BJ (cell line): ENCODE results near the gene NTMT1. TPM values are rescaled to one million over a fixed set of nuclear protein-coding genes. Genes with fewer than 3 reads are reported as not detected.

Experiments used
- CTCF ChIA-PET: fragments of 350-600 bp; formaldehyde crosslinking; extraction: SDS; loops from one replicate; lab custom pipeline; 2021; ENCODE audit warnings: antibody characterized with exemption, inconsistent platforms; lab: Yijun Ruan, JAX
- POLR2A ChIA-PET: fragments of 300-600 bp; sonication (Branson Sonifier 250); formaldehyde crosslinking; extraction: SDS; loops from one replicate; lab custom pipeline; 2021; ENCODE audit warnings: antibody characterized with exemption; lab: Charles Lee
- DNase-seq: peaks from one replicate; pipeline ENCODE4 v3.0.0-alpha.2; 2011; ENCODE audit warnings: low read depth
- H3K27me3 ChIP-seq: 2 replicates; pipeline ENCODE4 v1.6.0; 2011; ENCODE audit warnings: low read length; ENCODE audit not compliant: control insufficient read depth, insufficient read depth
- H3K36me3 ChIP-seq: 2 replicates; pipeline ENCODE4 v1.5.1; 2011; ENCODE audit warnings: low read length; ENCODE audit not compliant: control insufficient read depth, insufficient read depth
- H3K4me3 ChIP-seq: 2 replicates; pipeline ENCODE4 v1.5.1; 2011; ENCODE audit warnings: low read depth, mild to moderate bottlenecking, control low read depth, low read length
- CTCF ChIP-seq: IDR thresholded peaks from 2 replicates; pipeline ENCODE4 v1.5.1; 2011; ENCODE audit warnings: low read depth, mild to moderate bottlenecking, control low read depth, inconsistent platforms, low read length, moderate library complexity; ENCODE audit not compliant: insufficient read depth
- polyA plus RNA-seq: library from polyadenylated mRNA; depleted of rRNA; stranded (reverse); fragments of >200 nt; gene quantifications from 2 replicates; pipeline ENCODE4 v1.2.3, GENCODE V29; 2011

The NTMT1 gene
- polyA plus RNA-seq, 1 experiment = 96.3 TPM

GRCh38 chr9:129671065-129671464 is 45.1 kb downstream of the NTMT1 start:
- POLR2A ChIA-PET = no interaction called here
- DNase-seq = no peak
- CTCF ChIA-PET = interaction anchor here (0.6 to 1.4 kb wide), 2 partner anchors 26 to 67 kb away, joined by 3 to 6 read pairs; no protein-coding TSS in a partner anchor
- Histone ChIP-seq H3K27me3 (no peaks in the 10 kb centered on the region), H3K36me3 (peaks cover 5% of the 10 kb centered on the region), H3K4me3 (no peak overlapping the region)
- TF ChIP-seq CTCF = no peak

- ChIA-PET CTCF (interaction anchor here (1.4 kb wide), 1 partner anchor 25 kb away, joined by 6 read pairs; no protein-coding TSS in a partner anchor), POLR2A (no interaction called here)
- no peak for TF ChIP-seq CTCF
- Histone ChIP-seq H3K36me3 (peaks cover 5% of the 10 kb centered on the region), H3K27me3 (no peaks in the 10 kb centered on the region), H3K4me3 (no peak overlapping the region)
- no peak for DNase-seq
Measured at GRCh38 chr9:129671519-129671918, 45.6 kb downstream of the NTMT1 start.

- no peak overlapping the region for H3K4me3 ChIP-seq
- no peak for DNase-seq
- CTCF ChIA-PET = interaction anchor here (1.3 kb wide), 1 partner anchor 30 kb away, joined by 3 read pairs; no protein-coding TSS in a partner anchor
- peaks cover 4% of the 10 kb centered on the region for H3K36me3 ChIP-seq
- no peaks in the 10 kb centered on the region for H3K27me3 ChIP-seq
- POLR2A ChIA-PET = interaction anchor here (0.7 kb wide), 1 partner anchor 77 kb away, joined by 4 read pairs; no protein-coding TSS in a partner anchor
- TF ChIP-seq CTCF = no peak
Measured at GRCh38 chr9:129672702-129673101, 46.7 kb downstream of the NTMT1 start.

- no peak overlapping the region for H3K4me3 ChIP-seq
- no peak for DNase-seq
- no peaks in the 10 kb centered on the region for H3K27me3 ChIP-seq
- POLR2A ChIA-PET = interaction anchor here (0.7 kb wide), 1 partner anchor 76 kb away, joined by 4 read pairs; no protein-coding TSS in a partner anchor
- no peak for TF ChIP-seq CTCF
- peaks cover 4% of the 10 kb centered on the region for H3K36me3 ChIP-seq
- CTCF ChIA-PET = interaction anchor here (1.3 kb wide), 1 partner anchor 31 kb away, joined by 3 read pairs; no protein-coding TSS in a partner anchor
Measured at GRCh38 chr9:129673602-129674001, 47.6 kb downstream of the NTMT1 start.

- no peak for DNase-seq
- ChIA-PET CTCF (no interaction called here), POLR2A (no interaction called here)
- Histone ChIP-seq H3K4me3 (no peak overlapping the region), H3K27me3 (no peaks in the 10 kb centered on the region), H3K36me3 (peaks cover 4% of the 10 kb centered on the region)
- no peak for TF ChIP-seq CTCF
Measured at GRCh38 chr9:129674229-129674628, 48.3 kb downstream of the NTMT1 start.
